NCI-H510A treated with DMSO at 0.1 percent for 48 hours (cell line): ENCODE data around the gene CCR4.
"Not testable (repeated sequence)": the region's sequence is repeated elsewhere in the genome, so short reads cannot be mapped to it uniquely, and the experiment has no call there.

Experiments
- DNase-seq: peaks from one replicate; lab custom pipeline; 2025; lab: John Stamatoyannopoulos, UW

Gene CCR4

GRCh38 chr3:32983124-32983523, 31.7 kb downstream of the CCR4 start:
- no peak for DNase-seq

- not testable (repeated sequence) for DNase-seq
Measured at GRCh38 chr3:32984918-32985317, 33.5 kb downstream of the CCR4 start.

GRCh38 chr3:32989171-32989570, 37.7 kb downstream of the CCR4 start:
- DNase-seq, result no peak

GRCh38 chr3:32990116-32990515, 38.7 kb downstream of the CCR4 start:
- DNase-seq, result no peak

- no peak for DNase-seq
Measured at GRCh38 chr3:32991781-32992180, 40.3 kb downstream of the CCR4 start.

- DNase-seq, result no peak
Measured at GRCh38 chr3:32992310-32992686, 40.9 kb downstream of the CCR4 start.

GRCh38 chr3:32994045-32994444, 42.6 kb downstream of the CCR4 start:
- no peak for DNase-seq

- DNase-seq, result no peak
Measured at GRCh38 chr3:32995098-32995497, 43.7 kb downstream of the CCR4 start.

GRCh38 chr3:32996048-32996754, 44.8 kb downstream of the CCR4 start:
- DNase-seq, result no peak

- DNase-seq, result no peak
Measured at GRCh38 chr3:32996755-32997091, 45.3 kb downstream of the CCR4 start.

GRCh38 chr3:32998631-32999451, 47.4 kb downstream of the CCR4 start:
- no peak for DNase-seq

- DNase-seq, result no peak
Measured at GRCh38 chr3:33000691-33001385, 49.4 kb downstream of the CCR4 start.

GRCh38 chr3:33001889-33002288, 50.4 kb downstream of the CCR4 start:
- no peak for DNase-seq

- no peak for DNase-seq
Measured at GRCh38 chr3:33003308-33003707, 51.9 kb downstream of the CCR4 start.

GRCh38 chr3:33004205-33004604, 52.8 kb downstream of the CCR4 start:
- no peak for DNase-seq

GRCh38 chr3:33004961-33005360, 53.5 kb downstream of the CCR4 start:
- DNase-seq, result no peak
